H7 (cell line): ENCODE data around the gene ARL2BP. TPM values are rescaled to one million over a fixed set of nuclear protein-coding genes. Genes with fewer than 3 reads are reported as not detected.
"Not testable (repeated sequence)": the region's sequence is repeated elsewhere in the genome, so short reads cannot be mapped to it uniquely, and the experiment has no call there.

Source experiments
- DNase-seq: peaks from one replicate; pipeline ENCODE4 v3.0.0; 2012
- H3K27me3 ChIP-seq: 2 replicates; pipeline ENCODE4 v1.6.0; 2011; ENCODE audit warnings: mild to moderate bottlenecking, low read length; ENCODE audit not compliant: control insufficient read depth, insufficient read depth
- H3K36me3 ChIP-seq: replicated peaks from 2 replicates; pipeline ENCODE4 v1.5.1; 2011; ENCODE audit warnings: low read length; ENCODE audit not compliant: control insufficient read depth, insufficient read depth
- H3K4me3 ChIP-seq: 2 replicates; pipeline ENCODE4 v1.5.1; 2011; ENCODE audit warnings: low read depth, mild to moderate bottlenecking, control low read depth, low read length, moderate library complexity; ENCODE audit not compliant: insufficient read depth
- total RNA-seq: library from RNA; depleted of rRNA; stranded (reverse); fragments of >200 nt; shearing (Covaris generic); gene quantifications from 2 replicates; pipeline ENCODE4 v1.2.3, GENCODE V29; 2014; rRNA removed

The ARL2BP gene
- 27.7 and 28.3 TPM in 2 replicates for total RNA-seq

DNA sequence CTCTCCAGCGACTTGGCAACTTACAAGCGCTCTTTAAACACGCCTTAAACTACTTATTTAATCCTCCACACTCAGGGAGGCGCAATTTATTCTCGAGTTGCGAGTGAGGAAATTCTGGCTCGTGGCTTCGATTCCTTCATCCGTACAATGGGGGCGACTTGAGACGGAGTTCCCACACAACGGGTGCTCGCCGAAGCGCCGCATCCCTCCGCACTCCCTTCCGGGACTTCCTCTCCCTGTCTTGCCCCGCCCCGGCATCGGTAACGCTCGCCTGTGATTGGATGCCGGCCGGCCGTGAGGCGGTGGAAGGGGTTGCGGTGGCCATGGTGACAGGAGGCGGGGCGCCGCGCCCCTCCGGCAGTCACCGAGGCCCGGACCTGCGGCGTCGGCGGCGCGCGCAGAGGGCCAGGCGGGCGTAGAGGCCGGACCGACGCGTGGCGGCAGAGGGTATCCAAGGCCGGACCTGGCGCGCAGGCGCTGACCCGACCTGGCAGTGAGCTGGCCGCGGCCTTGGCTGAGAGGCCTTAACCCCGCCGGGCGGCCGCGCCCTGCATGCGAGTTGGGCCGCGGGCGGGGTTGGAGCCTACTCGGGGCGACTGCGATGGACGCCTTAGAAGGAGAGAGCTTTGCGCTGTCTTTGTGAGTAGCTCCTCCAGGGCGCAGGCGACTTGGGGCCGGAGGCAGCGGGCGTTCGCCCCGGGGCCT lies at the start of gene ARL2BP:
Gene ARL2BP (plus strand): TSS at position 493 of the 705 bp plus-strand sequence. CDS start 109 bp downstream, at position 602.
- peak; percentile 100 for DNase-seq
- H3K4me3 ChIP-seq = peak within 1 kb of the TSS; percentile 75

DNA sequence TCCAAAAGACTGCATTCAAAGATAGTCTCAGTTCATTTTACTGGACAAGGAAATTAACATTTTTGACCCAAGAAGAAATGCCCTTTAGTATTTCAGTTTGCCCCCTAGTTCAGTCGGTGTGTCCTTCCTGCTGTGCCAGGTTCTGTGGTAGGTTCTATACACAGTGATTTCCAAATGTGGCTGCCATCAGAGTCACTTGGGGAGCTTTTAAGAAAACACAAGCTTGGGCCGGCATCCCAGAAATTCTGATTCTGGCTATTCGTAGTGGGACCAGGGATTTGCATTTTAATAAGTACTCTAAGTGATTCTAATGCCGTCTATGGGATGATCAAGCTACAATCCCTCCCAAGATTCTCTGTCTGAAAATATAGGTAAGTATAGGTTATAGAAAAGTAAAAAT lies 48.8 kb upstream of the ARL2BP start:
- Histone ChIP-seq H3K4me3 (no peak overlapping the region), H3K36me3 (no peaks in the 10 kb centered on the region), H3K27me3 (no peaks in the 10 kb centered on the region)
- DNase-seq = no peak

More for the DNA sequence above, at the start of gene ARL2BP:
- Histone ChIP-seq H3K27me3 (no peaks in the 10 kb centered on the region), H3K36me3 (0 out of 2 replicates have a peak, but pooled peaks cover 1% of the 10 kb centered on the region)

DNA sequence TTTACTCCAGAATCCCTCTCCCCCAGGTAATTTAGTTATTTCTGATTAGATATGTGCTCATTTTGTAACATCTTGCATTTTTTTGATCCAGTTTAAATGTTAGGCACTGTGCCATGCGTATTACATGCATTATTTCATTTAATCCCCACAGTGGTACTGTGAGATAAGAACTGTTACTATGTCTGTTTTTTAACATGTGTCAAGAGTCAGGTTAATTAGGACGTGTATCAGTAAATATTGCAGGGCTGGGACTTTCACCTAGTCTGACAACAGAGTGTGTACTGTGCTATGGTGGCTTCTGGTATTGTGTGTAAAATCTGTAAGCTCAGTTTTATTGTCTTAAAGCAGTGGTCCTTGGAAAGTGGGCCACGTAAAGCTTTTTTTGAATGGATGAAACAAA lies 48.3 kb upstream of the ARL2BP start:
- Histone ChIP-seq H3K4me3 (no peak overlapping the region), H3K27me3 (no peaks in the 10 kb centered on the region), H3K36me3 (no peaks in the 10 kb centered on the region)
- no peak for DNase-seq

DNA sequence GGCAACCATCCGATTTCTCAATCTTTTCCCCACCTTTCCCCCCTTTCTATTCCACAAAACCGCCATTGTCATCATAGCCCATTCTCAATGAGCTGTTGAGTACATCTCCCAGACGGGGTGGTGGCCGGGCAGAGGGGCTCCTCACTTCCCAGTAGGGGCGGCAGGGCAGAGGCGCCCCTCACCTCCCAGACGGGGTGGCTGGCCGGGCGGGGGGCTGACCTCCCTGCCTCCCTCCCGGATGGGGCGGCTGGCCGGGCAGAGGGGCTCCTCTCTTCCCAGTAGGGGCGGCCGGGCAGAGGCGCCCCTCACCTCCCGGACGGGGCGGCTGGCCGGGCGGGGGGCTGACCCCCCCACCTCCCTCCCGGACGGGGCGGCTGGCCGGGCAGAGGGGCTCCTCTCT lies 44.7 kb upstream of the ARL2BP start:
- DNase-seq, H3K27me3 ChIP-seq, H3K4me3 ChIP-seq, H3K36me3 ChIP-seq: not testable (repeated sequence)

DNA sequence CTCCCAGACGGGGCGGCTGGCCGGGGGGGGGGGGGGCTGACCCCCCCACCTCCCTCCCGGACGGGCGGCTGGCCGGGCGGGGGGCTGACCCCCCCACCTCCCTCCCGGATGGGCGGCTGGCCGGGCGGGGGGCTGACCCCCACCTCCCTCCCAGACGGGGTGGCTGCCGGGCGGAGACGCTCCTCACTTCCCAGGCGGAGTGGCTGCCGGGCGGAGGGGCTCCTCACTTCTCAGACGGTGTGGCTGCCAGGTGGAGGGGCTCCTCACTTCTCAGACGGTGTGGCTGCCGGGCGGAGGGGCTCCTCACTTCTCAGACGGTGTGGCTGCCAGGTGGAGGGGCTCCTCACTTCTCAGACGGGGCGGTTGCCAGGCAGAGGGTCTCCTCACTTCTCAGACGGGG lies 44.1 kb upstream of the ARL2BP start:
- H3K27me3 ChIP-seq, H3K36me3 ChIP-seq, DNase-seq, H3K4me3 ChIP-seq: not testable (repeated sequence)

DNA sequence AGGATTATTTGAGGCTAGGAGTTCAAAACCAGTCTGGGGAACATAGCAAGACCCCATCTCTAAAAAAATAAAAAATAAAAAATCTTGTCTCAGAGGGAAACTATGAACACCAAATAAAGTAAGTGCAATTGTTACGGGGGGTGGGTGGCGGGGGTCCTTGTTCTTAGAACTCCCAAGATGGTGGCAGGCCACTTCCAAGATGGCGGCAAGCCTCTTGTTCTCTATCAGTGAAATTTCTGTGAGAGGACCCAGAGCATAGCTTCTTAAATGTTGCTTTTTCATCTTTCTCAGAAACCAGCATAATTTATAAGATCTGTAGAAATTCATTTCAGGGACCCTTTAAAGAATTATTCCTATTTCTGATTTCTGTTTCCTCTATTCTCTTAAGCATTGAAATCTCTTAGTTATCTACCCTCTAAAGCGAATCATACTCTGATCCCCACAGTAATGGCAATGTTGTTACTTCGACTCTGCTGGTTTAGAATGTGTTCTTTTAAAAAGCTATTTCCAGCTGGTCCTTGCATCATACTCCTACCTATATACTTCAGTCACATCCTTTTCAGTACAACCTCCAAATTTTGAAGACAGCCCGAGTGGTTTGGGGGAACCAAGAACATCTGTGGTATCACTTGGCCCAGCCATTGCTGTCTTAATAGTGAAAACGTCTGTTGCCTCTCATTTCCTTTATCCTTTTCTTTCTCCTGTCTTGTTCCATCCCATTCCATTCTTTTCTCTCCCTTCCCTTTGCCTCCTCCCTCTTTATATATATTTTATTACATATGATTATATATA lies 42.8 kb upstream of the ARL2BP start:
- Histone ChIP-seq H3K36me3 (peaks cover 11% of the 10 kb centered on the region), H3K27me3 (no peaks in the 10 kb centered on the region), H3K4me3 (no peak overlapping the region)
- DNase-seq = no peak

DNA sequence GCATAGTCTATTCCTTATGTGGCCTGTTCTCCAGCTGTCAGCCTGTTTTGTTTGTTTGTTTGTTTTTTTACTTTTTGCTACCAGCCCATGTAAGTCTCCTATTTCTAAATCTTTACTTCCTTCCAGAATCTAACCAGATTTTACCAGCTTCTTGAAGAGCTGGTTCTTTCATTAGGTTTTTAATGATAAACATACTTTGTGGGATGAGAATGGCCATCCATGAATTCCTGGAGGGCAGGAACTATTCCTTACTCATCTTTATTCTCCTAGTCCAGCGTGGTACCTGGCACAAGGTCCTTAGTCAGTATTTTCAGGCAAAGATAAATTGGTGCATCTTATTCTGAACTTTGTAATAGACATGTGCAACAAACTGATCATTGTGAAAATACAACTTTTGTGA lies 41.6 kb upstream of the ARL2BP start:
- no peaks in the 10 kb centered on the region for H3K27me3 ChIP-seq
- peaks cover 14% of the 10 kb centered on the region for H3K36me3 ChIP-seq
- H3K4me3 ChIP-seq = no peak overlapping the region
- DNase-seq = no peak

DNA sequence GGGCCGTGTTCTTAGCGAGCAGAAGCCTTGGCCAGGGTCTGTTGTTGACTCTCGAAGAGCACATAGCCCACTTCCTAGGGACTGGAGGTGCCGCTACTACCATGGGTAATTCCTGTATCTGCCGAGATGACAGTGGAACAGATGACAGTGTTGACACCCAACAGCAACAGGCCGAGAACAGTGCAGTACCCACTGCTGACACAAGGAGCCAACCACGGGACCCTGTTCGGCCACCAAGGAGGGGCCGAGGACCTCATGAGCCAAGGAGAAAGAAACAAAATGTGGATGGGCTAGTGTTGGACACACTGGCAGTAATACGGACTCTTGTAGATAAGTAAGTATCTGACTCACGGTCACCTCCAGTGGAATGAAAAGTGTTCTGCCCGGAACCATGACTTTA lies 40.4 kb upstream of the ARL2BP start:
- DNase-seq = peak; percentile 53
- peaks cover 15% of the 10 kb centered on the region for H3K36me3 ChIP-seq
- H3K4me3 ChIP-seq = no peak overlapping the region

DNA sequence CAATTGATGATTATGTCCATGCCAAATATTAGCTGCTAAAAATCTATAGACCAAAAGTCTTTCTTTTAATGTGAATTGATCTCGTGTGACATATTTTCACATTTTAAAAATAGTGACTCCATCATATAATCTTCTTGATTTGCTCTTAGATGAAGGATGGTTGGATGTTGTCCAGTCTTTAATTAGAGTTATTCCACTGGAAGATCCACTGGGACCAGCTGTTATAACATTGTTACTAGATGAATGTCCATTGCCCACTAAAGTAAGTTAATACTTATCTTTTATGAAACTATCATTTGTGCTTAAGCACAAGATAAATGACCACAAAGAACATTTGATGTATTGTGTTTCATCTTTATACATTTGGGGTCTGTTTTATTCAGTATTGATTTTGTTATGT lies 36.1 kb upstream of the ARL2BP start:
- no peak for DNase-seq
- H3K4me3 ChIP-seq = no peak overlapping the region
- peaks cover 20% of the 10 kb centered on the region for H3K36me3 ChIP-seq
- no peaks in the 10 kb centered on the region for H3K27me3 ChIP-seq

More for the DNA sequence above, 40.4 kb upstream of the ARL2BP start:
- H3K27me3 ChIP-seq = no peaks in the 10 kb centered on the region

DNA sequence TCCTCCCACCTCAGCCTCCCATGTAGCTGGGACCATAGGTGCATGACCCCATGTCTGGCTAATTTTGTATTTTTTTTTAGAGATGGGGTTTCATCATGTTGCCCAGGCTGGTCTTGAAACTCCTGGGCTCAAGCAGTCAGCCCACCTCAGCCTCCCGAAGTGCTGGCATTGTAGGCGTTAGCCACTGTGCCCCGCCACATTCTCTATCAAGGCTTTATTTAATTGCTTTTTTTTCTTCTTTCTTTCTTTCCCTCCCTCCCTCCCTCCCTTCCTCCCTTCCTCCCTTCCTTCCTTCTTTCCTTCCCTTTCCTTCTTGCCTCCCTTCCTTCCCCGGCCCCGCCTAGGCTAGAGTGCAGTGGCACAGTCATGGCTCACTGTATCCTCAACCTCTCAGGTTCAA lies 35.3 kb upstream of the ARL2BP start:
- H3K27me3 ChIP-seq = no peaks in the 10 kb centered on the region
- H3K4me3 ChIP-seq = no peak overlapping the region
- H3K36me3 ChIP-seq = peaks cover 21% of the 10 kb centered on the region
- no peak for DNase-seq

DNA sequence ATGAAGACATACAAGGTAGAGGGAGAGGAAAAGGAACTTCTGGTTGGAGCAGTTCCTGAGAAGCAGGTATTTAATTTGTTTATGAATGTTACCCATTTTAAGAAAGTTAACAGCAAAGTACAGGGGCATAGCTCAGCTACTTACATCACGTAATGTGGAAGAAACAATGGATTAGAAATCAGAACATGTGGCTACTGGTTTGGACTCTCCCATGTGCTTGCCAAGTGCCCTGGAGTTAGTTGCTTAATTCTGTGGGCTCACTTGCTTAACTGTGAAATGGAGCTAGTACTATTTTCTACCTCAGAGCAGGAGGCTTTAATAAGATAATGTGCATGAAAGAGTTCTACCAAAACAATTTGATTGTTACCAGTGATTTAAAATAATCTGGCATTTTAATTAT lies 31.6 kb upstream of the ARL2BP start:
- no peak for DNase-seq
- peaks cover 11% of the 10 kb centered on the region for H3K36me3 ChIP-seq

DNA sequence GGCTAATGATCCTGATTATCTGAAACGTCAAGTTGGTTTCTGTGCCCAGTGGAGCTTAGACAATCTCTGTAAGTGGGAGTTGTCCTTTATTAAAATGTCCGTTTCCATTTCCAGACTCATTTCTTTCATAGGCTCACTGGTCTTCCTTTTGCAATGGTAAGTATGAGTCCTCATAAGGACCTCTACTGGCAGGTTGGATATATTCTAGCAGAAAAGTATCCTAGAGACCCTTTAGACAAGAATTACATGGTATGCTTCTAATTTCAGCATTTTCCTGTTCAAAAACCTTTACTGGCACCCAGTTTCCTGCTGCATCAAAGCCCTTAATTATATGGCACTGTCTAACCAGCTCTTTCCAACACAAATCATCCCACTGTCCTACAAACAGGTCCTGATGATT lies 28.1 kb upstream of the ARL2BP start:
- no peak for DNase-seq
- H3K4me3 ChIP-seq = no peak overlapping the region
- no peaks in the 10 kb centered on the region for H3K27me3 ChIP-seq
- H3K36me3 ChIP-seq = peaks cover 10% of the 10 kb centered on the region

More for the DNA sequence above, 31.6 kb upstream of the ARL2BP start:
- H3K4me3 ChIP-seq = no peak overlapping the region
- no peaks in the 10 kb centered on the region for H3K27me3 ChIP-seq

DNA sequence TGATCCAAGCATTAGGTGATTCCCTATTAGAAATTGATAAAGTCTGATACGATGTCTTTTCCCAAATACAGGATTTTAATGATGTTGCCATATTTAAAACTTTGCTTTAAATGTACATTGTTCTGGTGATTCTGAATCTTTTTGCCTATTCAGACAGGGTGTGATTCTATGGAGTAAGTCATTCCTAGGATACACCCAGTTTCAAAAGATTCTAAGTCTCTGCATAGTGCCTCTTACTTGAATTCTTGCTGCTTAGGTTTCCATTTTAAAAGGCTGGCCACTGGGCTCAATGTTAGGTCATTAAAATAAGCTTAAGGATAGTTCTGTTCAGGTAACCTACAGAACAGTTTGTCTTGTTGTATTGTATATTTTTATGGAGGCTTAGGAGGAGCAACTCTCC lies 22.0 kb upstream of the ARL2BP start:
- peaks cover 11% of the 10 kb centered on the region for H3K36me3 ChIP-seq
- H3K27me3 ChIP-seq = no peaks in the 10 kb centered on the region
- no peak for DNase-seq
- H3K4me3 ChIP-seq = no peak overlapping the region

DNA sequence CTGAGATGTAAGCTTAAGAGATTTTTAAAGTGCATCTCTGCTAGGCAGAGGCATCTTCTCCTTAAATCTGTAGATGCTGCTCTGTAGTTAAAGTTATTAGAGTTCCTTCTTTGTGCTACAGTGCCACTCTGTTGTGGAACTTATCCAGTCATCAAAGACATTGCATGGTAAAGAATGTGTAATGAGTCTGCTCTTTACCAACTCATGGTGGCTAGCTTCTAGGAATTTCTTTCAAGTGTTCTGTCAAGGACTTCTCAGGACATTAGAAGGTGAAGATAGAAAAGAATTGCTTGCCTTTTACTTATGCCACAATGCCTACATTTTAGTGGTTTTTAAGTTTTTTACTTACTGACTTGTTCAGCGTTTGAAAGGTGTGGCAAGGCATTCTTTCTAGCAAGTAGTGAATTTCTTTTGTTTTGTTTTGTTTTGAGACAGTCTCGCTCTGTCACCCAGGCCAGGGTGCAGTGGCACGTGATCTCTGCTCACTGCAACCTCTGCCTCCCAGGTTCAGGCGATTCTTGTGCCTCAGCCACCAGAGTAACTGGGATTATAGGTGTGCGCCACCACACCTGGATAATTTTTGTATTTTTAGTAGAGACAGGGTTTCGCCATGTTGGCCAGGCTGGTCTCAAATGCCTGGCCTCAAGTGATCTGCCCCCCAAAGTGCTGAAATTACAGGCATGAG lies 20.3 kb upstream of the ARL2BP start:
- DNase-seq = no peak
- H3K4me3 ChIP-seq = no peak overlapping the region
- peaks cover 11% of the 10 kb centered on the region for H3K36me3 ChIP-seq
- no peaks in the 10 kb centered on the region for H3K27me3 ChIP-seq

DNA sequence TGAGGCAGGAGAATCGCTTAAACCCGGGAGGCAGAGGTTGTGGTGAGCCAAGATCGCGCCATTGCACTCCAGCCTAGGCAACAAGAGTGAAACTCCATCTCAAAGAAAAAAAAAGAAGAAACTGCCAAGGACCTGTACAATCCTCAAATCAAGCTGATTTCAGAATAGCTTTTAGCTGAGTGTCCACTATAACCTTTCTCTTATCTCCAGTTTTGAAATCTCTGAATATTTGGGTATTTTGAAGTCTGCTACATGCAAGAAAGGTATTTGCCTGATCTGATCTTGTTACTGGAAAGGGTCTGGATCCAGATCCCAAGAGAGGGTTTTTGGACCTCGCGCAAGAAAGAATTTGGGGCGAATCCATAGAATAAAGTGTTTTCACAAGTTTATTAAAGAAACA lies 19.1 kb upstream of the ARL2BP start:
- Histone ChIP-seq H3K27me3 (no peaks in the 10 kb centered on the region), H3K36me3 (peaks cover 11% of the 10 kb centered on the region), H3K4me3 (no peak overlapping the region)
- DNase-seq = no peak
